Measurements from ENCODE around the gene CNOT6.
"Not testable (repeated sequence)": the region's sequence is repeated elsewhere in the genome, so short reads cannot be mapped to it uniquely, and the experiment has no call there.

CNOT6 gene

GRCh38 chr5:180470361-180470760 lies 23.8 kb upstream of the CNOT6 start:
- Histone ChIP-seq H3K27ac (ENCODE audit: low read length) (no peak overlapping the region), H3K4me3 (ENCODE audit: low read length) (no peak overlapping the region), H3K9me3 (ENCODE audit: insufficient read depth, low read length) (no peaks in the 10 kb centered on the region), H3K4me1 (ENCODE audit: low read length) (peaks cover 5% of the 10 kb centered on the region; the same call in 1 of the 2 replicates), H3K36me3 (replicated peaks; ENCODE audit: low read depth, low read length) (no peaks in the 10 kb centered on the region), H3K9ac (ENCODE audit: low read length) (no peak overlapping the region), H3K4me2 (ENCODE audit: low read length) (no peak overlapping the region), H2AFZ (ENCODE audit: low read depth, low read length) (no peak overlapping the region), H4K20me1 (ENCODE audit: insufficient read depth, low read length) (no peaks in the 10 kb centered on the region), H3K79me2 (ENCODE audit: low read length) (no peaks in the 10 kb centered on the region), H3K27me3 (ENCODE audit: low read depth, low read length) (peaks cover 15% of the 10 kb centered on the region)
- TF ChIP-seq EZH2phosphoT487 (IDR thresholded peaks at IDR 0.05; ENCODE audit: low read depth) = no peak
- TF ChIP-seq, protein P1, sequence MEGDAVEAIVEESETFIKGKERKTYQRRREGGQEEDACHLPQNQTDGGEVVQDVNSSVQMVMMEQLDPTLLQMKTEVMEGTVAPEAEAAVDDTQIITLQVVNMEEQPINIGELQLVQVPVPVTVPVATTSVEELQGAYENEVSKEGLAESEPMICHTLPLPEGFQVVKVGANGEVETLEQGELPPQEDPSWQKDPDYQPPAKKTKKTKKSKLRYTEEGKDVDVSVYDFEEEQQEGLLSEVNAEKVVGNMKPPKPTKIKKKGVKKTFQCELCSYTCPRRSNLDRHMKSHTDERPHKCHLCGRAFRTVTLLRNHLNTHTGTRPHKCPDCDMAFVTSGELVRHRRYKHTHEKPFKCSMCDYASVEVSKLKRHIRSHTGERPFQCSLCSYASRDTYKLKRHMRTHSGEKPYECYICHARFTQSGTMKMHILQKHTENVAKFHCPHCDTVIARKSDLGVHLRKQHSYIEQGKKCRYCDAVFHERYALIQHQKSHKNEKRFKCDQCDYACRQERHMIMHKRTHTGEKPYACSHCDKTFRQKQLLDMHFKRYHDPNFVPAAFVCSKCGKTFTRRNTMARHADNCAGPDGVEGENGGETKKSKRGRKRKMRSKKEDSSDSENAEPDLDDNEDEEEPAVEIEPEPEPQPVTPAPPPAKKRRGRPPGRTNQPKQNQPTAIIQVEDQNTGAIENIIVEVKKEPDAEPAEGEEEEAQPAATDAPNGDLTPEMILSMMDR (IDR thresholded peaks at IDR 0.05; ENCODE audit: low read depth, low read length) = no peak

GRCh38 chr5:180470966-180471582 lies 23.1 kb upstream of the CNOT6 start:
- H3K9me3 ChIP-seq (ENCODE audit: insufficient read depth, low read length) = no peaks in the 10 kb centered on the region
- H3K4me1 ChIP-seq (ENCODE audit: low read length) = peaks cover 5% of the 10 kb centered on the region; the same call in 1 of the 2 replicates
- no peak overlapping the region for H3K4me2 ChIP-seq (ENCODE audit: low read length)
- H3K79me2 ChIP-seq (ENCODE audit: low read length) = no peaks in the 10 kb centered on the region
- H2AFZ ChIP-seq (ENCODE audit: low read depth, low read length) = no peak overlapping the region
- no peak overlapping the region for H3K27ac ChIP-seq (ENCODE audit: low read length)
- no peaks in the 10 kb centered on the region for H4K20me1 ChIP-seq (ENCODE audit: insufficient read depth, low read length)
- TF ChIP-seq, protein P1 (IDR thresholded peaks at IDR 0.05; ENCODE audit: low read depth, low read length) = peak; percentile 90
- no peak for TF ChIP-seq EZH2phosphoT487 (IDR thresholded peaks at IDR 0.05; ENCODE audit: low read depth)
- H3K36me3 ChIP-seq (replicated peaks; ENCODE audit: low read depth, low read length) = no peaks in the 10 kb centered on the region
- H3K27me3 ChIP-seq (ENCODE audit: low read depth, low read length) = peaks cover 15% of the 10 kb centered on the region
- H3K9ac ChIP-seq (ENCODE audit: low read length) = no peak overlapping the region
- H3K4me3 ChIP-seq (ENCODE audit: low read length) = no peak overlapping the region

DNA sequence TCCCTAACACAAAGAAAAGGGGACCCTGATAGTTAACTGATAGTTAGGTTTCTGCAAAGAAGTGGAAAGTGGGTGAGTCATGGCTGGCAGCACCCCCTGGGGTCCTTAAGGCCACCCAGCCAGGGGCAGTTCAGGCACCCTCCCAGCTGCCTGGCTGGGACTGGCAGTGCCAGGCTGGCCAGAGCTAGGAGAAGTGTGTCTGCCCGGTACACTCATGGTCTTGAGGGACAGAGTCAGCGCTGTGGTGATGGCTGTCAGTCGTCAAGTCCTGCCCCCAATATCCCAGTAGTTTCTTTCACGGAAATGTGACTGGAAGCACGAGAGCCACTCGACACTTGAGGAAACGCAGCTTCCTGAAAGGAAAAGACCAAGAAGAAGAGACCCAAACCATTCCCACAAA lies 22.3 kb upstream of the CNOT6 start:
- Histone ChIP-seq H2AFZ (ENCODE audit: low read depth, low read length) (no peak overlapping the region), H3K36me3 (replicated peaks; ENCODE audit: low read depth, low read length) (no peaks in the 10 kb centered on the region), H3K27ac (ENCODE audit: low read length) (no peak overlapping the region), H3K4me1 (ENCODE audit: low read length) (peaks cover 5% of the 10 kb centered on the region; the same call in 1 of the 2 replicates), H3K4me3 (ENCODE audit: low read length) (no peak overlapping the region), H4K20me1 (ENCODE audit: insufficient read depth, low read length) (no peaks in the 10 kb centered on the region), H3K9ac (ENCODE audit: low read length) (no peak overlapping the region), H3K27me3 (ENCODE audit: low read depth, low read length) (peaks cover 15% of the 10 kb centered on the region), H3K9me3 (ENCODE audit: insufficient read depth, low read length) (no peaks in the 10 kb centered on the region), H3K4me2 (ENCODE audit: low read length) (no peak overlapping the region), H3K79me2 (ENCODE audit: low read length) (no peaks in the 10 kb centered on the region)
- TF ChIP-seq, protein P1 (IDR thresholded peaks at IDR 0.05; ENCODE audit: low read depth, low read length) = no peak
- TF ChIP-seq EZH2phosphoT487 (IDR thresholded peaks at IDR 0.05; ENCODE audit: low read depth) = no peak

- TF ChIP-seq EZH2phosphoT487 (IDR thresholded peaks at IDR 0.05; ENCODE audit: low read depth) = no peak
- TF ChIP-seq, protein P1 (IDR thresholded peaks at IDR 0.05; ENCODE audit: low read depth, low read length) = no peak
- H3K27me3 ChIP-seq (ENCODE audit: low read depth, low read length) = peaks cover 15% of the 10 kb centered on the region
Observed at GRCh38 chr5:180472269-180472668, 21.9 kb upstream of the CNOT6 start.

DNA sequence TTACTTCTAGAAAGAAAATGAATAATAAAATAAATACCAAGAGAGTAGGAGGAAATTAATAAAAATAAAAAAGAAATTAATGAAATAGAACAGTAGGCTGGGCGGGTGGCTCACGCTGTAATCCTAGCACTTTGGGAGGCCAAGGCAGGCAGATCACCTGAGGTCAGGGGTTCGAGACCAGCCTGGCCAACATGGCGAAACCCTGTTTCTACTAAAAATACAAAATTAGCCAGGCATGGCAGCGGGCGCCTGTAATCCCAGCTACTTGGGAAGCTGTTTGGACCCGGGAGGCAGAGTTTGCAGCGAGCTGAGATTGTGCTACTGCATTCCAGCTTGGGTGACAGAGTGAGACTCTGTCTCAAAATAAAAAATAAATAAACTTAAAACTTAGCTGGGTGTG lies 20.8 kb upstream of the CNOT6 start:
- H3K9me3 ChIP-seq (ENCODE audit: insufficient read depth, low read length); H2AFZ ChIP-seq (ENCODE audit: low read depth, low read length); H3K9ac ChIP-seq (ENCODE audit: low read length); H3K4me1 ChIP-seq (ENCODE audit: low read length); H3K4me3 ChIP-seq (ENCODE audit: low read length); H3K79me2 ChIP-seq (ENCODE audit: low read length); H3K27ac ChIP-seq (ENCODE audit: low read length); H4K20me1 ChIP-seq (ENCODE audit: insufficient read depth, low read length); H3K4me2 ChIP-seq (ENCODE audit: low read length); H3K36me3 ChIP-seq (replicated peaks; ENCODE audit: low read depth, low read length): not testable (repeated sequence)
- peaks cover 15% of the 10 kb centered on the region for H3K27me3 ChIP-seq (ENCODE audit: low read depth, low read length)

More at GRCh38 chr5:180472269-180472668, 21.9 kb upstream of the CNOT6 start:
- no peaks in the 10 kb centered on the region for H3K9me3 ChIP-seq (ENCODE audit: insufficient read depth, low read length)
- no peak overlapping the region for H3K9ac ChIP-seq (ENCODE audit: low read length)
- H3K4me1 ChIP-seq (ENCODE audit: low read length) = peaks cover 5% of the 10 kb centered on the region; the same call in 1 of the 2 replicates
- no peak overlapping the region for H2AFZ ChIP-seq (ENCODE audit: low read depth, low read length)
- H3K4me2 ChIP-seq (ENCODE audit: low read length) = no peak overlapping the region
- H3K79me2 ChIP-seq (ENCODE audit: low read length) = no peaks in the 10 kb centered on the region
- H4K20me1 ChIP-seq (ENCODE audit: insufficient read depth, low read length) = no peaks in the 10 kb centered on the region
- H3K36me3 ChIP-seq (replicated peaks; ENCODE audit: low read depth, low read length) = no peaks in the 10 kb centered on the region
- no peak overlapping the region for H3K27ac ChIP-seq (ENCODE audit: low read length)
- no peak overlapping the region for H3K4me3 ChIP-seq (ENCODE audit: low read length)
